Mucosa of descending colon (tissue), 3 donors: ENCODE results near the gene EMD. TPM values are rescaled to one million over a fixed set of nuclear protein-coding genes. Genes with fewer than 3 reads are reported as not detected.

Experiments
- ATAC-seq: fragments of 200-7000 bp; cut with Tn5 transposase; one replicate; pipeline ENCODE4 v1.9.1; 2020; ENCODE audit warnings: mild to moderate bottlenecking, moderate library complexity
- DNase-seq, 3 donors: peaks; one replicate each; pipeline ENCODE4 v3.0.0-alpha.2; 2020
- H3K36me3 ChIP-seq: fragments of 200-600 bp; one replicate; pipeline ENCODE4 v1.8.0; 2021; ENCODE audit warnings: low read depth, mild to moderate bottlenecking
- H3K4me1 ChIP-seq: fragments of 200-600 bp; one replicate; pipeline ENCODE4 v1.8.0; 2021; ENCODE audit warnings: low read depth, mild to moderate bottlenecking
- H3K4me3 ChIP-seq: fragments of 200-600 bp; one replicate; pipeline ENCODE4 v1.8.0; 2021; ENCODE audit warnings: mild to moderate bottlenecking
- H3K9me3 ChIP-seq: fragments of 200-600 bp; one replicate; pipeline ENCODE4 v1.8.0; 2021; ENCODE audit warnings: mild to moderate bottlenecking
- CTCF ChIP-seq: fragments of 200-600 bp; IDR thresholded peaks from one replicate; pipeline ENCODE4 v1.8.0; 2022; ENCODE audit warnings: antibody characterized with exemption, mild to moderate bottlenecking
- intact Hi-C, 2 donors: fragments of 100-400 bp; cut with DNase I in 1 of 2; cut with micrococcal nuclease in 1 of 2; formaldehyde crosslinking; loops; one replicate each; pipeline versions ENCODE4 v1.11.0 to v1.11.1; 2022; cut with DNase I, micrococcal nuclease
- total RNA-seq, 3 donors: library from RNA; stranded (reverse); fragmentation: NEBNext Ultra II Directional in 2 of 3; extraction: Animal tissue kit (Norgen Biotek cat#: 25700) in 2 of 3; gene quantifications; one replicate each; pipeline versions ENCODE4 v1.2.1 to v1.2.4, GENCODE V29; 2021 to 2023
- donor health status: DM: no; HTN: no; CAD: no; lungs with moderate emphysema.
- donor health status: DM: no; HTN: no; CAD: no.
- donor health status: DM: no; HTN: yes; CAD: no.

Gene EMD
- total RNA-seq, 3 donors from 2014 or later = 32.3 to 73.0 (median 41.0) TPM

- TF ChIP-seq CTCF = no peak
- no peak overlapping the region for H3K4me3 ChIP-seq
- intact Hi-C loops = no loop called here
- no peaks in the 10 kb centered on the region for H3K36me3 ChIP-seq
- ATAC-seq = peak; percentile 43
- DNase-seq = peak; percentile 62 to 91 (median 65)
- H3K4me1 ChIP-seq = no peaks in the 10 kb centered on the region
- H3K9me3 ChIP-seq = no peaks in the 10 kb centered on the region
These were observed 10.3 kb upstream of the EMD start for GRCh38 chrX:154368630-154369448.

GRCh38 chrX:154369449-154370299 lies 9.4 kb upstream of the EMD start:
- intact Hi-C loops = no loop called here
- Histone ChIP-seq H3K4me3 (peak overlapping the region; percentile 19), H3K9me3 (no peaks in the 10 kb centered on the region), H3K4me1 (no peaks in the 10 kb centered on the region), H3K36me3 (no peaks in the 10 kb centered on the region)
- ATAC-seq = peak; percentile 26
- no peak for TF ChIP-seq CTCF
- peak; percentile 59 to 80 (median 62) for DNase-seq

DNA sequence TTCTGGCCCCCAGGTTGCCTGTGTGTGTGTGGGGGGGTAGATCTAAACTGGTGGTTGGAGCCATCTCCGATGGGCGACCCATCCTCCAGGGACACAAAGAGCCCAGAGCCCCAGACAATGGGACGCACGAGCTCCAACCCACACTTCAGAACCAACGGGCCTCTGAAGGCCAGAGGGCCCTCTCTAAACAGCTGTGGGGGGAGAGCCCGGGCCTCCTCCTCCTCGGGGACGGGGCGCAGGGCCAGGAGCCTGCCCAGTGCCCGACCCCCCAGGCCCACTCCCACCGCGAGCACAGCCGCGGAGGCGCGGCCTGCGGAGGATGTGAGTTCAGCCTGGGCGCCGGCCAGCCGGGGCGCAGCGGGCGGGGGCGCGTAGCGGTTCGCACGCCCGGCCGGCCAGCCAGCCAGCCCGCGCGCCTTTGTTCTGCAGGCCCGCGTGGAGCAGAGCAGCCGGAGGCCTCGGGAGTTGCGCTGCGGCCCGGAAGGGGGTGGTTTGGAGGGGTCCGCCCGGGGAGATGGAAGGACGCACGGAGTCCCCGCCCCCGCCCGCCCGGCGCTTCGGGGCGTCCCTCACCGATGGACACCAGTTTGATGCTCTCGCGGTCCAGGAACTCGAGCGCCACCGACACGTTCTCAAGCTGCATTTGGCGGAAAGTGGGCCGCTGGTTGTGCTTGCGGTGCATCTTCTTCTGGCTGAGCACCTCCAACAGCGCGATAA lies 8.6 kb upstream of the EMD start:
- H3K4me3 ChIP-seq = peak overlapping the region; percentile 19
- no peaks in the 10 kb centered on the region for H3K4me1 ChIP-seq
- no peak for ATAC-seq
- no peak for TF ChIP-seq CTCF
- peak in 1 of 3 donors; percentile 67 for DNase-seq
- H3K36me3 ChIP-seq = no peaks in the 10 kb centered on the region
- H3K9me3 ChIP-seq = no peaks in the 10 kb centered on the region
- intact Hi-C loops = no loop called here

- DNase-seq (peak; percentile 87 to 96 (median 89)), ATAC-seq (peak; percentile 81)
- Histone ChIP-seq H3K36me3 (no peaks in the 10 kb centered on the region), H3K4me3 (peak overlapping the region; percentile 19), H3K9me3 (no peaks in the 10 kb centered on the region), H3K4me1 (no peaks in the 10 kb centered on the region)
- TF ChIP-seq CTCF = no peak
- intact Hi-C loops = no loop called here
These were observed 7.9 kb upstream of the EMD start for GRCh38 chrX:154371017-154371788.
